Measurements from ENCODE around the gene IARS1. TPM values are rescaled to one million over a fixed set of nuclear protein-coding genes. Genes with fewer than 3 reads are reported as not detected.

The IARS1 gene
- total RNA-seq = 95.2 TPM

DNA sequence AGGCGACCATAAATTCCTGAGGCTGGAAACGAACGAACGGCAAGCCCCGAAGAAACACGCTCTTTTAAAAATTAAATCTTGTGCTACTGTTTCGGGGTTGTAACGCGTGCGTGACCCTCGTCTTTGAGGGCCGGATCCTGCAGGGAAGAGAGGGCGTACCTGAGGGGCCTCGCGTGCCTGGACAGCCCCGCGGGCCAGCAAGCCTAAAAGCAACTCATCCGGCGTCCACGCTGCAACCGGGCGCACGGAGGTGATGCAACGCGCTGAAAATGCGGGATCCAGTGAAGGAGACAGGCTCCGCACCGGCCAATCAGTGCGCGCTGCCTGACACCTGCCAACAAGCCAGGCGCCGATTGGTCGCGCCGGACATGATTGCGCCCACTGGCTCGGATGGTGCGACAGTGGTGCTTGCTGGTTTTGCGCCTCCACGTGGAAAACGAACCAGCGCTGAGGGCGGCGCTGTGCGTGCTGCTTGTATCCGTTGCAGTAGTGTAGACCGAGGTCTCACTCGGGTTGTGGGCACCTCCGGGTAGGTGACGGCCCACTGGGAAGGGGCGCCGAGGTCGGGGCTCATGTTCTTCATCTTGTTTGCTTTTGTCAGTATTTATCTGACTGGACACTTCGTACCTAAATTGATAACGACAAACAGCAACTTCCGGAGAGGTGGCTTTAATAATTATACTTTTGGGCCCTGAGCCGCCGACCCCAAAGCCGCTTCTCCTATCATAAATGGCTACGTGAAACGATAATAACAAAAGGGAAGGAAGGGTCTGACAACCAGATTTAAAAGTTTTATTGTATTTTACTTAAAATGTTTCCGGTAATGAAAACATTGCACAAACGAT is at the start of gene IARS1:
Gene IARS1 (minus strand): TSS at position 246 of the 845 bp plus-strand sequence. CDS start 4,278 bp downstream, outside the sequence.
- ATAC-seq = peak; percentile 99

- no peak for ATAC-seq
These were observed 49.5 kb upstream of the IARS1 start for GRCh38 chr9:92342825-92343488.

DNA sequence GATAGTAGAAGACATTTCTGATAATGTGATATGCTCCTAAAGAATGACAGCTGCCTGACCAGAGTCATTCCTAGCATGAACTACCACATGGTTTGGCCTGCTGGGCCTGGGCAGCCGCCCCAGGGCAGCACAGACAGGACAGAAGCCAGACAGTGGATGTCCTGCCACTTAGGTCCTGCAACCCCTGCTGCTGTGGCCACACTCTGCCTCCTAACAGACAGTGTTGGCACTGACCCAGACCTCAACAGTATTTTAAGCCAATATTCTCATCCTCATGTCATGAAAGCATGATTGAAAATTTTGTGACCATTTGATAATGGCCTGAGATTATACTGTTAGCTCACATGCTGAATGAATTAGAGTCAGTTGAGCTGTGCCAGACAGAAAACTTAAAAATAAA is 48.1 kb upstream of the IARS1 start:
- no peak for ATAC-seq

DNA sequence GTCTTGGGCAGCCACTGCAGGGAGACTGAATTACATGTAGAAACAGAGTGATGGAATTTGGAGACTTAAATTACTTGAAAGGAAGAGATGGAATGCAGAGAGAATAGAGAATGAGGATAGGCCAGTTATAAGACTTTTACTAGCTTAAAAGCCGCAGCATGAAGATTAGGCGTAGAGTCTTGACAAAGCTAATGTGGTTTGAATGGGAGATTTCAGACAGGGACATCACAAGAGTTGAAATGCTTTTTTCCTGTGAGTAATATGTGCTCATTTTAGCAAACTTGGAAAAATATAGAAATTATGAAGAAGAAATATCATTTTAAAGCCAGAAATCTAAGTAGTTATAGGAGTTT is 39.8 kb upstream of the IARS1 start:
- ATAC-seq = no peak

DNA sequence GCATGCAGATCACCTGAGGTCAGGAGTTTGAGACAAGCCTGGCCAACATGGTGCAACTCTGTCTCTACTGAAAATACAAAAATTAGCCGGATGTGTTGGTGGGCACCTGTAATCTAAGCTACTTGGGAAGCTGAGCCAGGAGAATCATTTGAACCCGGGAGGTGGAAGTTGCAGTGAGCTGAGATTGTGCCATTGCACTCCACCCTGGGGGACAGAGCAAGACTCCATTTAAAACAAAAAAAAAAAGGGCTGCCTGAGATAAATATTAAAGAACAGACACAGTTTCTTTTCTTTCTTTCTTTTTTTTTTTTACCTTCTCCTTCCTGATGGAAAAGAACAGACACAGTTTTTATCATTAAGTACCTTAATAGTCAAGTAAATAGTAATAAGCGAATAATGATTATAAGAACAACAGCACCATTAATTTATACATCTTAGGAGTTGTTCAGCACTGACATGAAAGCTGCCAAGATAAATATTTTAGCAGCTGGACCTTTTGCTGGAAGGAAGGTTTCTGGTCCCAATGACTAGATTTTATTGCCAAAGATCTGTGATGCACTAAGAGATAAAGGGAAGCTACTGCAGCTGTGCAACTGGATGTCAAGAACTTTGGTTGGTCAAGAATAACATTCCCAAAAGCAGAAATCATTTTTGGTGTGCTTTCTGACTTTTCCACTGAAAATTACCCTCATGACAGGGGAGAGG is 39.2 kb upstream of the IARS1 start:
- no peak for ATAC-seq

DNA sequence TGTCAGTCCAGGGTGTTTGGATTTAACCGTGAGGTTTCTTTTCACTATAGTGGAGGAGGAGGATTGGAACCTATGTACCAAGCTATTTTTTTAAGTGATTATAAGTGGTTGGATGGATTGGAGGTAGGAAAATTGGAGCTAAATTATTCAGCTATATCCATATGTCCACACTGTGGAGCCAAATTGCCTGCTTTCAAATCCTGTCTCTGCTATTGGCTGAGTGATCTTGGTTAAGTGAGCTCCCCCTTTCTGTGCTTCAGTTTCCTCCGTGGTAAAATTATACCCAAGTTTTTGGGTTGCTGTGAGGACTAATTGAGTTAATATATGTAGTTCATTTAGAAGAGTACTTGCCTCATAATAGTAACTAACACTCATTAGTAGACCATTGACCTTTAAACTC is 34.7 kb upstream of the IARS1 start:
- ATAC-seq = no peak

DNA sequence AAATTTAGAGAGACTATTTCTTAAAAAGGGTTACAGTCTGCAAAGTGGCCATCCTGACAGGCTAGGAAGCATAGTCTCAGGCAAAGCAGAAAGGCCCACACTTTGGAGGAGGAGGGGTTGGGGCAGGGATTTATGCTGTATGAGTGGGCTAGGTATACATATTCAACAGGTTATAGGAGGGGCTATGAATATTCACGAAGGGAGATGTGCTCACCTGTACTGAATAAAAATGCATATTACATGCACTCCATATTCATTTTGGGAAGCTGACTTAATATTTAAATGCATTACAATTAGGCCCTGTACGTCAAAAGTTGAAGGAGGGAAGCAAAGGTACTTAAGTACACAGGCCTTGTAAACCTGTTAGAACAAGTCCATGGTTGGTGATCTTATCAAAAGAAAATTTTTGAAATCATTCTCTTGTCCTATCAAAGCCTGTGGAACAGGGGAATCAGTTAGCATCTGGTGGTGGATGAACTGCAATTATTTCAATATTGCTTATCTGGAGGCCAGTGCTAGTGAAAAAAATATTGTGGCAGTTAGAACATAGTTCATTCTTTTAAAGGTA is 33.9 kb upstream of the IARS1 start:
- ATAC-seq = no peak

DNA sequence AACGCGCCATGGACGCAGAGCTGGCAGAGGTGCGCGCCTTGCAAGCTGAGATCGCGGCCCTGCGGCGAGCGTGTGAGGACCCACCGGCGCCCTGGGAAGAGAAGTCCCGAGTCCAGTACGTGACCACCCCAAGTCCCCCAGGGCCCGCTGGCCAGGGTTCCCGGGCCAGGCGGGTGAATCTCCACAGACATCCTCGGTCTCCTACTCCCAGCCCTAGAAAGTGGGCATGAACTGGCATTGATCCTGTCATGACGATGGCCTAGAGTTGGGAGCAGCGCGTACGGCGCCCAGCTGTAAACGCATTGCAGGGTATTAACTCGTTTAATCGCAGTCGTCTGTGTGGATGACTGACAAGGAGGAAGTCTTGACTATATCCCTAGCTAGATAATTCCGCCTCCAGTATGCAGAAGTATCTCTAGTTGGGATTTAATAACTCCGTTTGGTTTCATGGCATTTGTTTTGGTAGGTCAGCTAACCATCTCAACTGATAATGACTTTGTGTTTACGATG is 32.5 kb upstream of the IARS1 start:
- peak; percentile 21 for ATAC-seq

DNA sequence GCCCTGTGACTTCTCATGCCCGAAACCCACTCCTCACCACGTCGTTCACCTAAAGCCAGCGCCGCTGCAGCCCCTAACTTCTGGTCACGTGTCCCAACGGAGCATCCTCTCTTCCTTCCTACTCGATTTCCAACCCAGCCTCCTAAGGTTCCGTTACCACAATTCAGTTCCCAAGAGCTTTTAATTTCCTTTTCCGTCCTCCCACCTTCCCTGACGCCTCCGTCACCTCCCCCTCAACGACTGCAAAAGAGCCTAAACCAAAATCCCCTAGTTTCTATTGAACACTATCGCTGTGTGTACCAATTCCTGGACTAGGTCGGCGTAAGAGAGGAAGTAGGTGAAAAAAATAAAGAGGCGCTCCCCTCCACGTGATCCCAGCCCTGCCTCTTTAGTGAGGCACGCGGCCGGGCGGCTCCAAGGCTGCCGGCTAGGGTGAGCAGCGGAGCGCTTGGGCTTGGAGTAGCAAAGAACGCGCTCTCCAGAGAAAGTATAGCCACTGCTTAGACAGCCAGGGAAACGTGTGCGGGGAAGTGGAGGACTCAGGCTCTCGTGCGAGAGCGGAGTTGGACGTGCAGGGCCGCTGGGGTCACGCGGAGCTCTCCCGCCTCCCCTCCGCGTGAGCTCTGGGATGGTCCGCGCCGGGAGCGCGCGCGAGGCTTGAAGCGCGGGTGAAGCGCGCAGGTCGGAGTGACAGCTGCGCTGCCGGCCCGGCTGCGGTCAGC is 31.9 kb upstream of the IARS1 start, which contains the start of the genes CENPP and NOL8:
Gene CENPP (plus strand): TSS at position 685 of the 722 bp plus-strand sequence.
Gene NOL8 (minus strand): TSS at position 82 of the 722 bp plus-strand sequence. CDS start 1,189 bp downstream, outside the sequence.
- peak; percentile 94 for ATAC-seq

DNA sequence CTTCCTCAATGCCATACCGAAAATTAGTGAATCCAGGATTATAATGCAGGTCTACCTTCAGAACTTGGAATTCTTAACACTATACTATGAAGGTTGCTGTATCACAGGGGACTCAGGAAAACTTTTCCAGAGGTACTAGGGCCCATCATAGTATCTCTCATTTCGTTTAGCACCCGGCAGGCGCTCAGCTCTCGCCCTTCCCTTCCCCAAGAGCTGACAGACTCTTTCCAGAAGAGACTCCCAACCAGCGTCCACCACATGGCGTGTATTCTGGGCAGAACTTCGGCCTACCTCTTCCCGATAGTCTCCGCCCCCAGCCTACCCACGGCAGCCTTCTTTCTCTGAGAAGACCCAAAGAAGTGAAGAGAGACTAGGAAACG is 31.4 kb upstream of the IARS1 start:
- peak; percentile 53 for ATAC-seq

- ATAC-seq = no peak
These were observed 30.9 kb upstream of the IARS1 start for GRCh38 chr9:92324431-92324830.

DNA sequence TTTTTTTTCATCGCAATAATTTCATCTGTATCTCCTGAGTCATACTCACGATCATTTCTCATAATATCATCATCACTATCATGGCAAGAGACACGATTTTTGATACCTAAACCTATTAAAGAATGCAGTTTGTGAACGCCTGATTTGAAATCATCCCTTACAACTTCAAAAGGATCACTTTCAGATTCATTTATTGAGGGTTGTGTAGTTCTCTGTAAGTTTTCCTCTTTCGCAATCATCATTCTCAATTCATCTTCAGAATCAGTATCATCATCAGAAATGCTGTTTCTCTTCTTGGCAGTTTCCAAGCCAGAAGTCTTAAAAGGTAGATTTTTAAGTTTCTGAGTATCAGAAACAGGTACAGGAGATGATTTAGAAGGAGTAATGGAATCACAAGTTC is 22.0 kb upstream of the IARS1 start:
- ATAC-seq = no peak

DNA sequence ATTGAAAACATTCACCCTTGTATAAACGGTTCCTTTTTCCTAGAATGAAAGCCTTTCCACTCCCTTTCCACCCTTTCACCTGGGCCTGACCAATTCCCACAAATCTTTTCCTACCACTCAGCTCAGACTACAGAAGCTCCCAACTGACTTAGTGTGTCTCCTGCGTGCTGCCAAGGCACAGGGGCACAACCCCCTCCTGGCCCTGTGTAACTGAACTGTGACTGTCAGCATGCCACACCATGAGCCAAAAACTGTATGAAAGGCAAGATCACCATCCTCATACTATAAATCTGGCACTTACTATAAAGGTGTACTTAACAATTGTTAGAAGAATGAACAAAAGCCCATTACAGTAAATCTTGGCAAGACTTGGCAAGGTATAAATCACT is 20.1 kb upstream of the IARS1 start:
- ATAC-seq = no peak

GRCh38 chr9:92312887-92313623 is 19.6 kb upstream of the IARS1 start:
- peak; percentile 48 for ATAC-seq

- ATAC-seq = no peak
These were observed 17.1 kb upstream of the IARS1 start for GRCh38 chr9:92310562-92310961.

DNA sequence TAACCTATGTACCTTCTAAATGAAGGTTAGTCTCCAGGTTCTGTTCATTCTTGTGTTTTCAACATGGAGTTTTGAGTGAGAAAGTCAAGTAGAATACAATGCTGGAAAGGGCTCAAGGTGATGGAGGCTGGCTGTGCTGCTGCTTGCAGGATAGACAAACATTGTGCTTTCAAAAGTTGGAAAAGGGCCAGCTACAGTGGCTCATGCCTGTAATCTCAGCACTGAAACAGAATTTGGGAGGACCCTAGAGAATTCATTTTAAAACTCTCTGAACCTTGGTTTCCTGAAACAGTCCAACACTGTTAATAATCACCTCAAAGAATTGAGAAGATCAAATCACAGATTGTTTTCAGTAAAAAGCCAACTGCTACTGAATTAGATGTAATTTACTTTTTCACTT is 15.4 kb upstream of the IARS1 start:
- ATAC-seq = no peak

DNA sequence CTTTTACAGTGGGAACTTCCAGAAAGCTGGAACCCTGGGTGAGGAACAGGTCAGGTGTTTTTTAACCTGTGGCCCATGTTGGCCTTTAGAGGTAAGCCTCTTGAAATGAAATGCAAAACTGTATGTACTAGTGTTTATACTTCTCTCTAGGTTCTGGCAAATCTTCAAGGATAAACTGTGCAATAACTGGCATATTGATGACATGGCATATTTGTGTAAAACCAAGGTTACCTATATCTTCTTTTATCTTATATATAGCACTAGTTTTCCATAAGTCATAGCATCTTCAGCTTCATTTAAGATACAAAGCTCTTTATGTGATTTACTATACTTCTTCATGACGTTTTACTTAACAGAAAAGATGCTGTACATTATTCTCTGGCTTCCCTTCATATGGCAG is 7.4 kb upstream of the IARS1 start:
- ATAC-seq = no peak

DNA sequence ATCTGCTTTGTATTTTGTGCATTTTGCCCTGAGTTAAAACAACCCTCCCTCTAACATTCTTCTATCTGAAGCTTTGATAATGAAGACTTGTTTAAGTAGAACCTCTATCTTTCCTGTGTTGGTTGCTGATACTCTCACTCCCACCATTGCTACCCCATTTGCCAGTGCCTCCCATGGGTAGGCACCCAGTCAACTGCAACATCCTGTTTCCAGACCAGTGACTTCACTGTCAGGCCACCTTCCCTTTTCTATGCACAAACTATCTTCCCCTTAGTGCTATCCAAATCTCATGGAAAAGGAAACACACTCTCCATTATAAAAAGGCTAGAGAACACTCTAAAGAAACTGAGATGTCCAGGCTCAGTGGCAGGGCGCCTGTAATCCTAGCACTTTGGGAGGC is 5.6 kb upstream of the IARS1 start:
- no peak for ATAC-seq

DNA sequence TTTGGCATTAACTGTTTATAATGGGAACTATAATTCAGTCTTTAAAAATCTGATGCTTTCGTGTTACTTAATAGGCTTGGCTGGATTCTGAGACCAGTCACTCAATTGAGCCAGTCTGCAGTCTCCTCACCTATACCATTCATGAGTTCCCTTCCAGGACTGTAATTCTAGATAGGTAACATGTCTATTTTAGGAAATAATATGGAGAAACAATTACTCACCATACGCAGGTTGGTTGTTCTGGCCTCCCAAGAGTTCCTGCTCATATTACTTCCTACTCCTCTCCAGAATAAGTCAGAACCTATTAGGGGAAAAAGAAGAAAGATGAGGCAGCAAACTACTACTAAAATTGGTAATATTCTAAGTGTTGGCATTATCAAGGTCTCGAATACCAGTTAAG is 4.5 kb upstream of the IARS1 start:
- ATAC-seq = no peak

- ATAC-seq = no peak
These were observed 4.1 kb upstream of the IARS1 start for GRCh38 chr9:92297611-92298010.

GRCh38 chr9:92295827-92296258 is 2.3 kb upstream of the IARS1 start:
- peak; percentile 78 for ATAC-seq

Measured in esophagus mucosa (tissue), 1 donor.